VCaP (cell line): ENCODE measurements around the gene SLC25A42.
"Not testable (repeated sequence)": the region's sequence is repeated elsewhere in the genome, so short reads cannot be mapped to it uniquely, and the experiment has no call there.

ENCODE experiments used
- H3K27ac ChIP-seq: fragments of 450-650 bp; 2 replicates; pipeline ENCODE4 v1.5.1; 2017
- CTCF ChIP-seq: fragments of 450-650 bp; conservative IDR thresholded peaks from 2 replicates; pipeline ENCODE4 v1.5.1; 2017; ENCODE audit warnings: mild to moderate bottlenecking, moderate library complexity

Gene SLC25A42

GRCh38 chr19:19098703-19099632, 35.2 kb downstream of the SLC25A42 start:
- no peak overlapping the region for H3K27ac ChIP-seq

GRCh38 chr19:19101540-19101939, 37.7 kb downstream of the SLC25A42 start:
- no peak for TF ChIP-seq CTCF
- no peak overlapping the region for H3K27ac ChIP-seq

More at GRCh38 chr19:19098703-19099632, 35.2 kb downstream of the SLC25A42 start:
- no peak for TF ChIP-seq CTCF

GRCh38 chr19:19102566-19102965, 38.8 kb downstream of the SLC25A42 start:
- H3K27ac ChIP-seq: not testable (repeated sequence)

GRCh38 chr19:19103167-19103566, 39.4 kb downstream of the SLC25A42 start:
- H3K27ac ChIP-seq: no peak overlapping the region
- no peak for TF ChIP-seq CTCF

- TF ChIP-seq CTCF: no peak
- H3K27ac ChIP-seq: no peak overlapping the region
Observed at GRCh38 chr19:19105365-19106055, 41.7 kb downstream of the SLC25A42 start.

GRCh38 chr19:19106056-19106551, 42.3 kb downstream of the SLC25A42 start:
- TF ChIP-seq CTCF: no peak
- H3K27ac ChIP-seq: no peak overlapping the region

- not testable (repeated sequence) for H3K27ac ChIP-seq
Observed at GRCh38 chr19:19106938-19107337, 43.1 kb downstream of the SLC25A42 start.

- no peak for TF ChIP-seq CTCF
Observed at GRCh38 chr19:19107654-19108053, 43.9 kb downstream of the SLC25A42 start.

More at GRCh38 chr19:19107654-19108053, 43.9 kb downstream of the SLC25A42 start:
- no peak overlapping the region for H3K27ac ChIP-seq
